ENCODE results near the gene AANAT. TPM values are rescaled to one million over a fixed set of nuclear protein-coding genes. Genes with fewer than 3 reads are reported as not detected.
A peak's percentile ranks its signal among the peaks of the same experiment; 100 is the strongest.

The AANAT gene
- total RNA-seq, 2 experiments from 2014 or later = not detected

DNA sequence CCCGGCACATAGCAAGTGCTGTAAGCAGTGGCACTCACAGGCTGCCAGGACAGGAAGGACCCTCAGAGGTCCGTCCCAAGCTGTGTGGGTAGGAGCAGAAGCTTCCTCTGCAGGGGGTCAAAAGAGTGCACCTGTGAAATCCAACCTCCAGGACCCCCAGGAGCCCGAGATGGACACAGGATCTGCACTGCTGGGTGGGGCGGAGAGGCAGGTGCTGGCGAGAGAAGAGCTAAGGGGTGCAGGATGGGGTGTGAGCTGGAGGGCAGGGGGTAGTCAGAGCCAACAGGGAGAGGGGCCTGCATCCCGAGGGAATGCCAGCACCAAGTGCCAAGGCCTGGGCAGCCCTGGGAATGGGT, 650 bp upstream of the AANAT start:
- no peak for DNase-seq (ENCODE audit: low spot score)
- Histone ChIP-seq H3K4me3 (ENCODE audit: low read depth, low read length, poor library complexity, severe bottlenecking) (no peak overlapping the region), H3K9me3 (ENCODE audit: low read length) (no peaks in the 10 kb centered on the region), H3K4me2 (ENCODE audit: low read length) (peak overlapping the region; percentile 28), H3K79me2 (ENCODE audit: insufficient read depth, low read depth, low read length) (no peaks in the 10 kb centered on the region), H3K36me3 (ENCODE audit: insufficient read depth, low read length) (peaks cover 28% of the 10 kb centered on the region), H2AFZ (ENCODE audit: low read length) (no peak overlapping the region), H3K4me1 (ENCODE audit: insufficient read depth, low read length, poor library complexity, severe bottlenecking) (peaks cover 35% of the 10 kb centered on the region), H3K27ac (ENCODE audit: low read depth, low read length, poor library complexity, severe bottlenecking) (peak overlapping the region; percentile 38), H3K9me2 (ENCODE audit: insufficient read depth, low read length) (no peaks in the 10 kb centered on the region), H4K20me1 (ENCODE audit: insufficient read depth, low read length) (no peaks in the 10 kb centered on the region)
- ChIA-PET CTCF (ENCODE audit: unreplicated experiment) (interaction anchor here (0.6 to 2.3 kb wide), 11 partner anchors 8 to 206 kb away, joined by 3 to 12 read pairs (median 4); partner anchors contain the start of gene RHBDF2), POLR2A (interaction anchor here (0.5 to 2.1 kb wide), 8 partner anchors 8 to 39 kb away, joined by 3 to 7 read pairs (median 4); no protein-coding TSS in a partner anchor)
- no TSS peak for BruUV-seq (replicated peaks)
- TF ChIP-seq EZH2phosphoT487 (IDR thresholded peaks at IDR 0.05; ENCODE audit: borderline replicate concordance, low read depth, low read length) = no peak
- TF ChIP-seq, protein P1, sequence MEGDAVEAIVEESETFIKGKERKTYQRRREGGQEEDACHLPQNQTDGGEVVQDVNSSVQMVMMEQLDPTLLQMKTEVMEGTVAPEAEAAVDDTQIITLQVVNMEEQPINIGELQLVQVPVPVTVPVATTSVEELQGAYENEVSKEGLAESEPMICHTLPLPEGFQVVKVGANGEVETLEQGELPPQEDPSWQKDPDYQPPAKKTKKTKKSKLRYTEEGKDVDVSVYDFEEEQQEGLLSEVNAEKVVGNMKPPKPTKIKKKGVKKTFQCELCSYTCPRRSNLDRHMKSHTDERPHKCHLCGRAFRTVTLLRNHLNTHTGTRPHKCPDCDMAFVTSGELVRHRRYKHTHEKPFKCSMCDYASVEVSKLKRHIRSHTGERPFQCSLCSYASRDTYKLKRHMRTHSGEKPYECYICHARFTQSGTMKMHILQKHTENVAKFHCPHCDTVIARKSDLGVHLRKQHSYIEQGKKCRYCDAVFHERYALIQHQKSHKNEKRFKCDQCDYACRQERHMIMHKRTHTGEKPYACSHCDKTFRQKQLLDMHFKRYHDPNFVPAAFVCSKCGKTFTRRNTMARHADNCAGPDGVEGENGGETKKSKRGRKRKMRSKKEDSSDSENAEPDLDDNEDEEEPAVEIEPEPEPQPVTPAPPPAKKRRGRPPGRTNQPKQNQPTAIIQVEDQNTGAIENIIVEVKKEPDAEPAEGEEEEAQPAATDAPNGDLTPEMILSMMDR (conservative IDR thresholded peaks at IDR 0.05; ENCODE audit: low read length) = no peak
- intact Hi-C loops (cut with micrococcal nuclease; ENCODE audit: unreplicated experiment) = loop anchor here (1.0 to 2.0 kb wide), 4 partner anchors 15 to 80 kb away; partner anchors contain the start of gene RHBDF2

DNA sequence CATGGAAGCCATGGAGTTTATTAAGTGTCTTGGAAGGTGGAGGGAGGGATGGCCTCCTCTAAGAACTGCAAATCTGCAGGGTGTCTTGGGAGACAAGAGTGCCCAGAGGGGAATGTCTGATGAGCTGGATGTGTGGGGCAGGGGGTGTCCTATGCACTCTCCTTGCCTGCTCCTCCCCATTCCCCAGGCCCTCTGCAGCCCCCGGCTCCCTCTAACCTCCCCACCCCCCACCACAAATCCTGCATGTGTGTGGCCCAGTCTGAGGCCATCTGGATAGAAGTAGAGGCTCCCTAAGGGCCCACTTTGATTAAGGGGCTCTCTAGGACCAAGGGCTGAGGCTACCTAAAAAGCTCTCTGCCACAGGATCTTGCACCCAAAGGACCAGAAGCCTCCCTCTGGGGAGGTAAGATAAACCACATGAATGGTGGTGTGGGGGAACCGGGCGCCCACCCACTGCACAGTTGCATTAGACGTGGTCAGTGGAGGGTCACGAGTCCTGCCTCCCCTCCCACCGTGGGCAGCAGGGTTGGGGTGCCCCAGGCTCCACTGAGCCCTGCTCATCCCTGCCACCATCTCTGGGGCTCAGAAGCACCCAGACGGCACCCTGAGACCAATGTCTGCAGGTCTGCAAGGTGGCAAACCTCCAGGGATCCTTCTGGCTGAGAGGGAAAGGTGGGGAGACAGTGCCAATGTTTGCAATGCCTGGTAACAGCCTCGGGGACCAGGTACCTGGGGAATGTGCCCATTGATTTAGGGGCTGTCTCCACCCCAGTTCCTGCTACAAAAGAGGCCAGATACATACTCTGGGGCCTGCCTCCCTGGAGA, 618 bp downstream of the AANAT start:
- peak overlapping the region; percentile 38 for H3K27ac ChIP-seq (ENCODE audit: low read depth, low read length, poor library complexity, severe bottlenecking)
- H3K9me3 ChIP-seq (ENCODE audit: low read length) = no peaks in the 10 kb centered on the region
- no peak overlapping the region for H3K4me3 ChIP-seq (ENCODE audit: low read depth, low read length, poor library complexity, severe bottlenecking)
- no peaks in the 10 kb centered on the region for H3K79me2 ChIP-seq (ENCODE audit: insufficient read depth, low read depth, low read length)
- H4K20me1 ChIP-seq (ENCODE audit: insufficient read depth, low read length) = no peaks in the 10 kb centered on the region
- H2AFZ ChIP-seq (ENCODE audit: low read length) = no peak overlapping the region
- intact Hi-C loops (cut with micrococcal nuclease; ENCODE audit: unreplicated experiment) = loop anchor here (2.0 kb wide), 1 partner anchor 79 kb away; no protein-coding TSS in a partner anchor
- peaks cover 40% of the 10 kb centered on the region for H3K36me3 ChIP-seq (ENCODE audit: insufficient read depth, low read length)
- CTCF ChIA-PET (ENCODE audit: unreplicated experiment) = interaction anchor here (1.8 to 2.3 kb wide), 3 partner anchors 12 to 39 kb away, joined by 9 to 12 read pairs (median 11); no protein-coding TSS in a partner anchor
- no peak for DNase-seq (ENCODE audit: low spot score)
- no peaks in the 10 kb centered on the region for H3K9me2 ChIP-seq (ENCODE audit: insufficient read depth, low read length)
- peak overlapping the region; percentile 5; the same call in 1 of the 2 replicates for H3K4me2 ChIP-seq (ENCODE audit: low read length)
- peaks cover 35% of the 10 kb centered on the region for H3K4me1 ChIP-seq (ENCODE audit: insufficient read depth, low read length, poor library complexity, severe bottlenecking)
- POLR2A ChIA-PET = interaction anchor here (0.8 to 2.1 kb wide), 7 partner anchors 8 to 37 kb away, joined by 3 to 7 read pairs (median 5); partner anchors contain the start of gene UBE2O
- TF ChIP-seq, protein P1 (conservative IDR thresholded peaks at IDR 0.05; ENCODE audit: low read length) = no peak
- no peak for TF ChIP-seq EZH2phosphoT487 (IDR thresholded peaks at IDR 0.05; ENCODE audit: borderline replicate concordance, low read depth, low read length)
- BruUV-seq (replicated peaks) = no TSS peak

Data from OCI-LY7 (cell line).